Skin epidermis (tissue), 12 donors: ENCODE results near the gene FPR2.
"Not testable (repeated sequence)": the region's sequence is repeated elsewhere in the genome, so short reads cannot be mapped to it uniquely, and the experiment has no call there.

Source experiments
- H3K27ac ChIP-seq, 21 experiments: fragments of 200-600 bp; sonication (generic) in 11 of 21; one replicate each; pipeline ENCODE4 v1.5.0; 2020; ENCODE audit warnings: mild to moderate bottlenecking in 3 of 21, inconsistent platforms in 2 of 21, moderate library complexity in 2 of 21
- H3K4me3 ChIP-seq, 7 experiments: fragments of 200-600 bp; sonication (generic) in 2 of 7; one replicate each; pipeline ENCODE4 v1.5.0; 2020; ENCODE audit warnings: inconsistent platforms in 2 of 7, mild to moderate bottlenecking in 2 of 7, moderate library complexity in 1 of 7

The FPR2 gene

DNA sequence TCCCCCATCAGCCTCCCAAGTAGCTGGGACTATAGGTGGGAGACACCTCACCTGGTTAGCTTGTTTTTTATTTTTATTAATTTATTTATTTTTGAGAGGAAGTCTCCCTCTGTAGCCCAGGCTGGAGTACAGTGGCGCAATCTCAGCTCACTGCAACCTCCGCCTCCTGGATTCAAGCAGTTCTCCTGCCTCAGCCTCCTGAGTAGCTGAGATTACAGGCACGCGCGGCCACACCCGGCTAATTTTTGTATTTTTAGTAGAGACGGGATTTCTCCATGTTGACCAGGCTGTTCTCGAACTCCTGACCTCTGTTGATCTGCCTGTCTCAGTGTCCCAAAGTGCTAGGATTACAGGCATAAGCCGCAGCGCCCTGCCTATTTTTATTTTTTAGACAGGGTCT is 22.5 kb upstream of the FPR2 start:
- not testable (repeated sequence) for H3K4me3 ChIP-seq, H3K27ac ChIP-seq

DNA sequence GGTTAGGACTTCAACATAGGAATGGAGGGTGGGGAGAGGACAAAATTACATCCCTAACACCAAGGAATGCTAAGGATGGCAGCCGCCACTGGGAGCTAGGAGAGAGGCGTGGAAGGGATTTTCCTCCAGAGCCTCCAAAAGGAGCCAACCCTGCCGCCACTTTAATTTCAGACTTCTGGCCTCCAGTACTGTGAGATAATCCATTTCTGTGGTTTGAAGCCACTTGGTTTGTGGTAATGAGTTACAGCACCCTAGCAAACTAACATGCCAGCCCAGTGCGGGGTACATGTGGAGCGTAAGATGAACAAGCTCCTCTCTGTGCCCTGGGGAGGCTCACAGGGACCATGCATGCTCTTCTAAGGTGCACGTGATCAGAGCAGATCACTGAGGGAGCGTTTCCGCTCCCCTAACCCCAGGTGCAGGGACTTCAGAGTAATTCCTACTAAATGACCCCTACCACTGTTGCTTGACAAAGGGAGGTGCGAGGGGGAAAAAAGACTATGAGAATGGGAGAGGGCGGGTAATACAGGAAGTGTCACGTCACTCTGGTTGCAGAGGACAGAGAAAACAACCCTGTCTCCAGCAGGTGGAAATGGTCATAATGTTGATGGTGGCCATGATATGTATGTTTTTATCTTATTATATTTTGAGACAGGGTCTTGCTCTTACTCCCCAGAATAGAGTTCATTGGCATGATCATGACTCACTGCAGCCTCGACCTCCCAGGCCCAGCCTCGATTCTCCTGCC is 21.3 kb upstream of the FPR2 start:
- H3K4me3 ChIP-seq: no peak overlapping the region
- no peak overlapping the region for H3K27ac ChIP-seq

DNA sequence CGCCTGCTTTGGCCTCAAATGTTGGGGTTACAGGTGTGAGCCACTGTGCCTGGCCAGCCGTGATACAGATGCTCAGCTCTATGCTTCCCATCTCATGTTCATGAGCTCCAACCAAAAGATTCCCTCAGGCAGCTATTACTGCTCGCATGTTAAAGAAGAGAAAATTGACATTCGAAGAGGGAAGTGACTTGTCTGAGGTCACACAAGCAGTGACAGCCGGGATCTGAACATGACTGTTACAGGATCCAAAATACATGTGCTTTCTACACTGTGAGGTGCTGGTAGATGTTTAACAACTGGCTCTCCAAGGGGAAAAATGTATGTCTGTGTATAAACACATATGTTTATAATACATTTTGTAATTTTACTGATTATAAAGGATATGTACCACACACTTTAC is 20.6 kb upstream of the FPR2 start:
- Histone ChIP-seq H3K4me3 (no peak overlapping the region), H3K27ac (no peak overlapping the region)

DNA sequence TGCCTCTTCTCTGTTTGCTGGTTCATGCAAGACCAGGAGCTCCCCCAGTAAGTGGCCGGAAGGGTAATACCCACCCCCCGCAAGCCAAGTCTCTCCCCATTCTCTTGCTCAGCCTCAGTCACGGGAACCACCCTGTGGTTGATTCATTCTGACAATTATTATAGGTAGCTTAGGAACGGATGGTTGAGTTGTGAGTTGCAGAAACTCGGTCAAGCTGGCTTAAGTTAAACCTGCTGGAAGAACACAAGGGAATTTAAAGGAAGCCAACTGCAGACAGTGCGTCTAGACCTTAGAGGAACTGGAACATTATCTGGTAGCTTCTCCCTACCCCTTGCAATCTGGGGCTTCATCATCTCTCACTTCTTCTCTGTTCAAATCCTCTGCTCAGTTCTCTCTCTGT is 18.2 kb upstream of the FPR2 start:
- Histone ChIP-seq H3K4me3 (no peak overlapping the region), H3K27ac (no peak overlapping the region)

DNA sequence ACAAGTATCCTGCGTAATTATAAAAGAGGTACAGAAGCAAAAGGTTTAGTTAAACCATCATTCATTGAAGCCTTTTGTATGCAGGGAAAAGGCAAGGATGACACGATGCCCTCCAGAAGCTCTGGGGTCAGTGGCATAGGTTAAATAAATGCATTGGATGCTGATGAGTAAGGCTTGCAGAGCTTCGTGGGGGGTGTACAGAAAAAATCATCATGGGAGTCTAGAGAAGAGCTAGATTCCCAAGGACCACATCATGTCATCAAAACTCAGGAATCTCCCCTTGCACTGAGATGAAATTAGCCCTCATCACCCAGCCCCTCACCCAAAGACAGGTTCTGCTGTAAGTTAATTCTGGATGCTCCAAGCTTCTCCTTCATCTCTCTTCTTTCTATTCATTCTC is 17.6 kb upstream of the FPR2 start:
- no peak overlapping the region for H3K4me3 ChIP-seq
- no peak overlapping the region for H3K27ac ChIP-seq

DNA sequence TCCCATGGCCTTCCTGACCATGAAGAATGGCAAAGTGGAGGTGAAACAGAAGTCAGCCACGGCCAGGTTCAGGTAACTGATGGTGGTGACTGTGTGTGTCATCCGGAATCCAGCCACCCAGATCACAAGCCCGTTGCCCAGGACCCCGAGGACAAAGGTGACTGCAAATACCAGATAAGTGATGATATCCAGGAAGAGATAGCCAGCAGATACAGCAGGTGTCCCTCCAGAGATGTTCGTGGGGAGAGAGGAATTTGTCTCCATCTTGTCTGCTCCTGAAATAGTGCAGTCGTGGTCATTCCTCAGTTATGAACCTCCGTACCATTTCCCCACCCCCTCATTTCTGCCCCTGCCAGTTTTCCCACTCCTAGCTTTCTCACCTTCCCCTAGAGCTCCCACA is 14.2 kb upstream of the FPR2 start:
- Histone ChIP-seq H3K4me3 (no peak overlapping the region), H3K27ac (no peak overlapping the region)

DNA sequence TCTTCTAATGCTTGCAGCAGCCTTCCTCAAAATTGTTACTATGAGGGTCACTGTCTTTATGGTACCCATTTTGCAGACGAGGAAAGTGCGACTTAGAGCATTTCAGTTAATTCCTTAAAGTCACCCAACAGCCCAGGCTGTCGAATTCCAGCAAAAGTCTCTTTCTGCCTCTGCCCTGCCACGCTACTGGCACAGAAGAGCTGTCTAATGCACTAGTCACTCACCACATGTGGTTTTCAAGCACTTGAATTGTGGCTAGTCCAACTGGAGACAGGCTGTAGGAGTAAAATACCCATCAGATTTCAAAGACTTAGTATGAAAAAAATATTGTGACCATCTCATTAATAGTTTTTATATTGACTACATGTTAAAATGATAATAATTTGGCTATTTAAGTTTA is 11.0 kb upstream of the FPR2 start:
- Histone ChIP-seq H3K27ac (no peak overlapping the region), H3K4me3 (peak overlapping the region in 1 of 7 experiments; percentile 3)

DNA sequence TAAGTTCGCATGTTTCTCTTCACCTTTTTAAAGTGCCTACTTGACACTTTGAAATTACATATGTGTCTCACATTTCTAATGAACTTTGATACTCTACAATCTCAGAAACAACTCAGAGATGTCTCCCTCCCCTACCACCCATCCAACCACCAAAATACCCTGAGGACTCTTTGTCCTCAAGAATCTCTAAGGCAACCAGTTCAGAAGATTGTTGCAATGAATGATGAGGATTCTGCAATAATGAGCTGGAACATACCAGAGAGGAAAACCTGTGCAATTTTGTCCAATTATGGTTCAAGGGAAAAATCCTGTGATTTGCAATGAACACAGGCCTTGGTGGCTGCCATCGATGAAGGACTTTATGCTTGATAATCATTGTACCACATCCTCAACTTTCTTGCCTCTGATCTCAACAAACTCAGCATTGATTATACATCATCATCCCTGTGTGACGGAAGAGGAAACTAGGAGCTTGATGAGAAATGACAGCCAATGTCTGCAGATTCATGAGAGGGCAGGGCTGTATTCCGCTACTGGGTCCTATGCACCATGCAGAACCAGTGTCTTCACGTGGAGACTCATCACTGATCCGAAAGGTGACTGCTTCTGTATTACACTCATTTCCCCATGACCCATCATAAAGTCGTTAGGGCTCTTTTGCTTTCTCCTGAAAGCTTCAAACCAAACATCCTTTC is 10.4 kb upstream of the FPR2 start:
- peak overlapping the region in 3 of 7 experiments; percentile 12 to 27 (median 16) for H3K4me3 ChIP-seq

DNA sequence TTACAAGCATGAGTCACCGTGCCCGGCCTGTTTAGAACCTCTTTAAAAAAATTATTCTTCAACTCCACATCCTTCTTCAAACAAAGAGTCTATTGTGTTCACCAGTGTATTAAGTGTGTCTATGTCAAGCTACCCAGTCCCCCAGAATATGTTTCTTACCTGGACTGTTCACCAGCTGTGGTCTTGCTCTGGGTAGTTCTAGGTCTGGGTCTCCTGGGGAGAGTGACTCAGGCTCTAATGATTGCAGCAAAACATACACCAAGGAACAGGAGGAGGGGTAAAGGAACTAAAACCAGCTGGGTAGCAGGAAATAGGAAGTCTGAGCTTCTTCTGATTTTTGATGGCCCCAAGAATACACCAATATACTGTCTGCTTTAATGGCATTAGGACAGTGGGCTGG is 9.3 kb upstream of the FPR2 start, which contains the start of gene FPR1:
FPR1 (minus strand) TSS at position 224 of the 400 bp plus-strand sequence. CDS start 4,884 bp downstream, outside the sequence.
- H3K4me3 ChIP-seq: peak within 1 kb of the TSS in 3 of 7 experiments; percentile 12 to 27 (median 16)
- peak within 1 kb of the TSS in 12 of 21 experiments; percentile 6 to 73 (median 46) for H3K27ac ChIP-seq

More for the DNA sequence above, 10.4 kb upstream of the FPR2 start:
- H3K27ac ChIP-seq: peak overlapping the region in 7 of 21 experiments; percentile 18 to 73 (median 52)

DNA sequence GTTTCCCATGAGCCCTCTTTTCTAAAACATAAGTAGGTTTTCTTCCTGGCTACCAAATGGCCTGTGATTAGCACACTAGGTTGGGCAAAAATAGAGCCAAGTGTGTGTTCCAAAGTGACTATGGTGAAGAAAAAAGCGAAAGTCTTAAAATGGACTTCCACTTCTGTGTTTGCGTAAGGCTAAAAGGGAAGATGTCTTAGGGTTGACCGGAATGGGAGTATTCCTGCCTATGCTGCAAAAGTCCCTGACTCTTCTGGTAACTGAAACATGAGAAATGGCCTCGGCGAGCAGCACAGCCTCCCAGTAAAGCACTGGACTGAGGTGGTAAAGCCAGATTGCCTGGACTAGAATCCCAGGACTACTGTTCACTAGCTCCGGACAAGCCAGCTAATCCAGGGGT is 6.9 kb upstream of the FPR2 start:
- peak overlapping the region in 9 of 21 experiments; percentile 1 to 74 (median 51) for H3K27ac ChIP-seq
- no peak overlapping the region for H3K4me3 ChIP-seq

DNA sequence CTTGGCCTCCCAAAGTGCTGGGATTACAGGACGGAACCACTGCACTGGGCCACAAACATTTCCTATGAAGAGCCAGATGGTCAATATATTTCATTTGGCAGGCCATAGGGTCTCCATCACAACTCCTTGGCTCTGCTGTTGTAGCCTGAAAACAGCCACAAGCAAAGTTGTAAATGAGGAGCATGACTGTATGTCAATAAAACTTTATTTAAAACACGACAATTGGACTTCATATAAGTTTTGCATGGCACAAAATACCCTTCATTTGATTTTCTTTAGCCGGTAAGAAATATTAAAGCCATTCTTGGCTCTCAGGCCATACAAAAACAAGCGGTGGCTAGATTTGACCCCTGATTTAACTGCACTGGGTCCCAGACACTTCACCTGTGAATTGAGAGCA is 6.2 kb upstream of the FPR2 start:
- H3K27ac ChIP-seq: peak overlapping the region in 9 of 21 experiments; percentile 1 to 74 (median 51)
- H3K4me3 ChIP-seq: no peak overlapping the region

DNA sequence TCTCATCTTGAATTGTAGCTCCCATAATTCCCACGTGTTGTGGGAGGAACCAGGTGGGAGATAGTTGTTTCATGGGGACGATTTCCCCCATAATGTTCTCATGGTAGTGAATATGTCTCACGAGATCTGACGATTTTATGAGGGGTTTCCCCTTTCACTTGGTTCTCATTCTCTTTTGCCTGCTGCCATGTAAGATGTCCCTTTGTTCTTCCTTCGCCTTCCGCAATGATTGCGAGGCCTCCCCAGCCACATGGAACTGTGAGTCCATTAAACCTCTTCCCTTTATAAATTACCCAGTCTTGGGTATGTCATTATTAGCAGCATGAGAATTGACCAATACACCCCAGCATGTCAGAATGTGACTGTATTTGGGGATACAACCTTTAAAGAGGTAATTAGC is 5.4 kb upstream of the FPR2 start:
- Histone ChIP-seq H3K4me3 (no peak overlapping the region), H3K27ac (no peak overlapping the region)

DNA sequence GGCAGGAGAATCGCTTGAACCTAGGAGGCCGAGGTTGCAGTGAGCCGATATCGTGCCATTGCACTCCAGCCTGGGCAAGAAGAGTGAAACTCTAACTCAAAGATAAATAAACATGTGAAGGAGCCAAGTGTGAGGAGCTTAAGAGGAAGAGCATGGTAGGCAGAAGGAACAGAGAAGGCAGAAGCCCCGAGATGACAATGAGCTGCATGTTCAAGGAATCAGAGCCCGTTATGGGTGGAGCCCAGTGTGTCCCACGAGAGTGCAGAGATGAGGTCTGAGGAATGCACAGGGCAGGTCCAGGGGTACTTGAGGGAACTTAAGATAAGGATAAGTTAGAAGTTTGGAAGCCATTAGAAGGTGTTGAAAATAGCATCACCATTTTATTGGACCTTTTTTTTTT is 716 bp downstream of the FPR2 start:
- Histone ChIP-seq H3K27ac (peak overlapping the region in 1 of 21 experiments; percentile 4), H3K4me3 (no peak overlapping the region)

DNA sequence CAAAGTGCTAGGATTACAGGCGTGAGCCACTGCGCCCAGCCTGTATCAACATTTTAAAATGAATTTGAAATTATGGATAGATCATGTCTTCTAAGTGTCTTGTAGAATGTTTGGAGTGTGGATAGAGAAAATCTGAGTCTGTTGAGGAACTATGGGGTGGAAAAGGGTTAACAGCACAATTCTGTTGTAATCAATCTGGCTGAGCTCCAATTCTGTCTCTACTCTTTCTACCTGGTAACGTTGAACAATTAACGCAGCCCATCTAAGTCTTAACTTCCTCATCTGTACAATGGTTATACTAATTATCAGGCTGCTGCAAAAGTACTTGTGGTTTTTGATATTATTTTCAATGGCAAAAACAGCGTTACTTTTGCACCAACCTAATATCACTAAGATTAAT is 4.1 kb downstream of the FPR2 start:
- peak overlapping the region in 1 of 21 experiments; percentile 55 for H3K27ac ChIP-seq
- H3K4me3 ChIP-seq: no peak overlapping the region

DNA sequence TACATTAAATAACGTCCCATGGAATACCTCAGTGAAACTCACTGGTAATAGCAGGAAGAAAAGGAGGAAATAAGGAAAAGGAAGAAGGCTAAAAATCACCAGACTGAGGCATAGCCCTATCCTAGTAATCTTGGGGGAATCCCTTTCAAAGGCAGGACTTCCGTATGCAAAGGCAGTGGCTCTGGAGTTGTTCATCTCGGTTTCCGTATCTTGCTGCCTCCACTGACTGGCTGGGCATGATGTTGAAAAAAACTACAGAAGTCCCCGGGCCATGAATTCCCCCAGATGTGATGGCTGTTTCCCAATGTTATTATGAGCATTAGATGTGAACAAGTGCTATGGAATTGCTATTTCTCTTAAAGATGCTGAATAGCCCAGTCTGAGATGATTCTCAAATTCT is 5.5 kb downstream of the FPR2 start:
- Histone ChIP-seq H3K27ac (no peak overlapping the region), H3K4me3 (no peak overlapping the region)

DNA sequence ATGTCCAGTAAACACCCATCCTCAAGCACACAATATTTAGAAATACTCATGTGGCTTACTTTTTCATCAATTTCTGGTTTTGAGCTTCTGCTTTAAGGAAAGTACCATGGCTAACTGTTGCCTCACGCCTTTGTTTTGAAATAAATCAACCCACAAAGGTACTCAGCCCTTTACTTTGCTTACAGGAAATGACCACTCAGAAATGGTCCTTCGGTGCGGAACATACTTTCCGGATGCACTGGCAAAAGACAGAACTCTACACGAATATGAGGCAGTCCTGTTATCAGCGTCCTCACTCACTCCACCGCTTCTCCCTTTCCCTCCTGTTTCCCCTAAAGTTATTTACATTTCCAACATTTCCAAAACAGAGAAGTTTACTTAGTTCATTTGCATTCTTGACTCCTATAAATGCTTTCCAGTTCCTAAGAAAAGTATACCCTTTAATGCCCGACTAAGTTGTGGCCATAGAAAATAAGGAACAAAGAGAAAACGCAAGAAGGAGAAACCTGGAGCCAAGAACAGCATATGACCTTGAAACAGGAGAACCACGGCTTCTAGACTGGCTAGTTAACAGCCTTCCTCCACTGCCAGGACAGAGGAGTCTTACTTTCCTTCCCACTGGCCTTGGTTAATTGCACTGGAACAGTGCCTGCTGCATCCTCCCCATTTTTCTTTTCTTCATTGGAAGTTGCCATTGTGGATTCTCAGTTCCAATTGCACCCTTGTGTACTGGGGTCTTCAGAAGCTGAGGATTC is 10.6 kb downstream of the FPR2 start:
- Histone ChIP-seq H3K27ac (peak overlapping the region in 6 of 21 experiments; percentile 4 to 61 (median 32)), H3K4me3 (no peak overlapping the region)

DNA sequence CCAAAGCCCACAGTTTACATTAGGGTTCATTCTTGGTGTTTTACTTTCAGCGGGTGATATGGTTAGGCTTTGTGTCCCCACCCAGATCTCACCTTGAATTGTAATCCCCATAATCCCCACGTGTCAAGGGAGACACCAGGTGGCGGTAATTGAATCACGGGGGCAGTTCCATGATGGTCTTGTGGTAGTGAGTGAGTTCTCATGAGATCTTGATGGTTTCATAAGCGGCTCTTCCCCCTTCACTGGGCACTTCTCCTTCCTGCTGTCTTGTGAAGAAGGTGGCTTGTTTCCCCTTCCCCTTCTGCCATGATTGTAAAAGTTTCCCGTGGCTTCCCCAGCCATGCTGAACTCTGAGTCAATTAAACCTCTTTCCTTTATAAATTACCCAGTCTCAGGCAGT is 12.0 kb downstream of the FPR2 start:
- Histone ChIP-seq H3K4me3 (no peak overlapping the region), H3K27ac (peak overlapping the region in 3 of 21 experiments; percentile 13 to 60 (median 49))

DNA sequence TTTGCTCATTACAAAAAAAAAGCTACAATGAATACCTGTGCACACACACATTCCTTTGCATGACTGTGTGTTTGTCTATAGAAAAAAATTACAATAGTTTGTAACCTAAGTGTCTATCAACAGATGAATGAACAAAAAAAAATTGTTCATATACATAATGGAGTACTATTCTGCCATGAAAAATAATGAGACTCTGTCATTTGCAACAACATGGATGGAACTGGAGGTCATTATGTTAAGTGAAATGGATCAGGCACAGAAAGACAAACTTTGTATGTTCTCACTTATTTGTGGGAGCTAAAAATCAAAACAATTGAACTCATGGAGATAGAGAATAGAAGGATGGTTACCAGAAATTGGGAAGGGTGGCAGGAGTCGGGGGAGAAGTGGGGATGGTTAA is 15.6 kb downstream of the FPR2 start:
- H3K27ac ChIP-seq, H3K4me3 ChIP-seq: not testable (repeated sequence)

DNA sequence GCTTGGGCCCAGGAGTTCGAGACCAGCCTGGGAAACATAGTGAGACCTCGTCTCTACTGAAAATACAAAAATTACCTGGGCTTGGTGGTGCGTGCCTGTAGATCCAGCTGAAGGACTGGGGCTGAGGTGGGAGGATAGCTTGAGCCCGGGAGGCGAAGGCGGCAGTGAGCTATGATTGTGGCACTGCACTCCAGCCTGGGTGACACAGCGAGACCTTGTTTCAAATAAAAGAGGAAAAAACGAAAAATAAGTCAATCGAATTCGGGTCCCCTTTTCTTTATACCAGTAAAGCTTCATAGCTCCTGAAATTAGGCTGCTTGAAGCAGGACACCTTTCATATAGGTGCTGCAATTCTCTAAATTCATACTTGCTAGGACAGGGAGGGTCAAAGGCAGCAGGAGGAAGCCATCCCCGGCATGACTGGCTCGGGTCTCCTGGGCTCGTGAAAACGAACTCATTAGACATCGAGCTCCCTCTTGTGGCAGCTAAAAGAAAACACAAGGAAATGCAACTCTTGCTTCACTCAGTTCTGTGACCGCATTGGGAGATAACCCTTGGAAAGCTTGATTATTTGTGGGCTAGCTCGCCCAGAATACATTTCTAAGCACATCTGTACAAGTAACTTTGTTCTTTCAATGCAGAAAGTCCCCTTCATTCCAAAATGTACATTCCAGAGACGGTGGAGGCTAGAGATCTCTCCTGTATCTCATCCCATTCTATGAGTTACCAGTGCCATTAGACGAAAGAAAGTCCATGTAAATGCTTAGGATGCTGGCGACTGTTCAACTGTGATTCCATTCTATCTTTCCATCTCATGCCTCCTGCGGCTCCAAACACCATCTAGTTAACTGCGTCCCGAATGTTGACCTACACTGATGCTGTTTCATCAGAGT is 16.8 kb downstream of the FPR2 start:
- Histone ChIP-seq H3K4me3 (no peak overlapping the region), H3K27ac (no peak overlapping the region)
